ENCODE results near the gene BMP4.

GRCh38 chr14:53975444-53975843 is 18.8 kb upstream of the BMP4 start:
- TF ChIP-seq, protein P1, sequence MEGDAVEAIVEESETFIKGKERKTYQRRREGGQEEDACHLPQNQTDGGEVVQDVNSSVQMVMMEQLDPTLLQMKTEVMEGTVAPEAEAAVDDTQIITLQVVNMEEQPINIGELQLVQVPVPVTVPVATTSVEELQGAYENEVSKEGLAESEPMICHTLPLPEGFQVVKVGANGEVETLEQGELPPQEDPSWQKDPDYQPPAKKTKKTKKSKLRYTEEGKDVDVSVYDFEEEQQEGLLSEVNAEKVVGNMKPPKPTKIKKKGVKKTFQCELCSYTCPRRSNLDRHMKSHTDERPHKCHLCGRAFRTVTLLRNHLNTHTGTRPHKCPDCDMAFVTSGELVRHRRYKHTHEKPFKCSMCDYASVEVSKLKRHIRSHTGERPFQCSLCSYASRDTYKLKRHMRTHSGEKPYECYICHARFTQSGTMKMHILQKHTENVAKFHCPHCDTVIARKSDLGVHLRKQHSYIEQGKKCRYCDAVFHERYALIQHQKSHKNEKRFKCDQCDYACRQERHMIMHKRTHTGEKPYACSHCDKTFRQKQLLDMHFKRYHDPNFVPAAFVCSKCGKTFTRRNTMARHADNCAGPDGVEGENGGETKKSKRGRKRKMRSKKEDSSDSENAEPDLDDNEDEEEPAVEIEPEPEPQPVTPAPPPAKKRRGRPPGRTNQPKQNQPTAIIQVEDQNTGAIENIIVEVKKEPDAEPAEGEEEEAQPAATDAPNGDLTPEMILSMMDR (IDR thresholded peaks at IDR 0.05): no peak
- TF ChIP-seq POLR2AphosphoS5 (IDR thresholded peaks at IDR 0.05): no peak

Data from sigmoid colon (tissue), 4 donors.